Osteoblast (primary cell): ENCODE results near the gene LCP1. TPM values are rescaled to one million over a fixed set of nuclear protein-coding genes. Genes with fewer than 3 reads are reported as not detected.

ENCODE experiments used
- DNase-seq: peaks from one replicate; pipeline ENCODE4 v3.0.0; 2011; ENCODE audit warnings: low spot score, mixed read lengths; ENCODE audit not compliant: insufficient read length; ENCODE audit errors: missing footprints
- H2AFZ ChIP-seq: 2 replicates; pipeline ENCODE4 v1.6.0; 2011; ENCODE audit warnings: mild to moderate bottlenecking, low read length
- H3K27ac ChIP-seq: 2 replicates; pipeline ENCODE4 v1.5.1; 2011; ENCODE audit warnings: mild to moderate bottlenecking, low read depth, low read length, moderate library complexity
- H3K27me3 ChIP-seq: 2 replicates; pipeline ENCODE4 v1.6.0; 2012; ENCODE audit warnings: mild to moderate bottlenecking, control low read depth, inconsistent platforms, low read length, moderate library complexity; ENCODE audit not compliant: insufficient read depth
- H3K36me3 ChIP-seq: 2 replicates; pipeline ENCODE4 v1.5.1; 2011; ENCODE audit warnings: mild to moderate bottlenecking, low read length, control low read depth, moderate library complexity; ENCODE audit not compliant: insufficient read depth
- H3K4me1 ChIP-seq: 2 replicates; pipeline ENCODE4 v1.5.1; 2011; ENCODE audit warnings: mild to moderate bottlenecking, low read length, control low read depth, moderate library complexity; ENCODE audit not compliant: insufficient read depth
- H3K4me2 ChIP-seq: 2 replicates; pipeline ENCODE4 v1.6.0; 2011; ENCODE audit warnings: mild to moderate bottlenecking, low read length; ENCODE audit not compliant: insufficient read depth
- H3K4me3 ChIP-seq: fragments of 200-600 bp; sonication (generic); 3 replicates; pipeline ENCODE4 v1.5.1; 2012; ENCODE audit warnings: mild to moderate bottlenecking, low read length, inconsistent platforms; ENCODE audit not compliant: insufficient read depth
- H3K79me2 ChIP-seq: 2 replicates; pipeline ENCODE4 v1.6.0; 2012; ENCODE audit warnings: mild to moderate bottlenecking, low read length, control low read depth, inconsistent platforms; ENCODE audit not compliant: insufficient read depth
- H3K9me3 ChIP-seq: 2 replicates; pipeline ENCODE4 v1.5.1; 2011; ENCODE audit warnings: low read depth, low read length, control low read depth
- H4K20me1 ChIP-seq: 2 replicates; pipeline ENCODE4 v1.6.0; 2012; ENCODE audit warnings: mild to moderate bottlenecking, low read length, control low read depth; ENCODE audit not compliant: insufficient read depth
- total RNA-seq: library from RNA; depleted of rRNA; stranded (reverse); fragments of >200 nt; gene quantifications from 2 replicates; pipeline ENCODE4 v1.2.3, GENCODE V29; 2012
- TF ChIP-seq, protein P1 (sequence below): IDR thresholded peaks from 2 replicates; pipeline ENCODE4 v1.5.1; 2011; ENCODE audit warnings: mild to moderate bottlenecking, low read depth, low read length, moderate library complexity; ENCODE audit errors: extremely low read depth

Gene LCP1
- total RNA-seq, 1 donor: 1.4 TPM

DNA sequence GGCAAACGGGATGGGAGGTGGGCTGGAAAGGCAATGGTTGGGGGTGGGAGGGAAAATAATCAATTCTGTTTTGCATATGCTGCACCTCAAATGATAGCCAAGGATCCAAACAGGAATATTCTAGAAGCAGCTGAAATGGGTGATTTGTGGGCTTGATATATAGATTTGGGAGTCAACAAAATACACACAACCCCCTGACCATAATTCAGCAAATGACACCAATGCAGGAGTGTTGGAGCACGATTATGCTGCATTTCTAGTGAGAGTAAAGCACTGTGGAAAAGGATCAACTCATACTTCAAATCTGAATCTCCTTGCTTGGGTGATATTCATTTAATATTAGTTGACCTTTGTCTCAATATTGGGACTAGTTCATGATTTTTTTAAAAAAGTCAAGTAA, 36.0 kb downstream of the LCP1 start:
- no peak overlapping the region for H2AFZ ChIP-seq
- TF ChIP-seq, protein P1, sequence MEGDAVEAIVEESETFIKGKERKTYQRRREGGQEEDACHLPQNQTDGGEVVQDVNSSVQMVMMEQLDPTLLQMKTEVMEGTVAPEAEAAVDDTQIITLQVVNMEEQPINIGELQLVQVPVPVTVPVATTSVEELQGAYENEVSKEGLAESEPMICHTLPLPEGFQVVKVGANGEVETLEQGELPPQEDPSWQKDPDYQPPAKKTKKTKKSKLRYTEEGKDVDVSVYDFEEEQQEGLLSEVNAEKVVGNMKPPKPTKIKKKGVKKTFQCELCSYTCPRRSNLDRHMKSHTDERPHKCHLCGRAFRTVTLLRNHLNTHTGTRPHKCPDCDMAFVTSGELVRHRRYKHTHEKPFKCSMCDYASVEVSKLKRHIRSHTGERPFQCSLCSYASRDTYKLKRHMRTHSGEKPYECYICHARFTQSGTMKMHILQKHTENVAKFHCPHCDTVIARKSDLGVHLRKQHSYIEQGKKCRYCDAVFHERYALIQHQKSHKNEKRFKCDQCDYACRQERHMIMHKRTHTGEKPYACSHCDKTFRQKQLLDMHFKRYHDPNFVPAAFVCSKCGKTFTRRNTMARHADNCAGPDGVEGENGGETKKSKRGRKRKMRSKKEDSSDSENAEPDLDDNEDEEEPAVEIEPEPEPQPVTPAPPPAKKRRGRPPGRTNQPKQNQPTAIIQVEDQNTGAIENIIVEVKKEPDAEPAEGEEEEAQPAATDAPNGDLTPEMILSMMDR: no peak
- H3K36me3 ChIP-seq: no peaks in the 10 kb centered on the region
- no peaks in the 10 kb centered on the region for H3K79me2 ChIP-seq
- no peaks in the 10 kb centered on the region for H3K4me1 ChIP-seq
- H3K27ac ChIP-seq: no peak overlapping the region
- peaks cover 28% of the 10 kb centered on the region for H3K27me3 ChIP-seq
- H3K4me2 ChIP-seq: no peak overlapping the region
- H3K9me3 ChIP-seq: no peaks in the 10 kb centered on the region
- no peak for DNase-seq
- H4K20me1 ChIP-seq: no peaks in the 10 kb centered on the region
- H3K4me3 ChIP-seq: no peak overlapping the region

DNA sequence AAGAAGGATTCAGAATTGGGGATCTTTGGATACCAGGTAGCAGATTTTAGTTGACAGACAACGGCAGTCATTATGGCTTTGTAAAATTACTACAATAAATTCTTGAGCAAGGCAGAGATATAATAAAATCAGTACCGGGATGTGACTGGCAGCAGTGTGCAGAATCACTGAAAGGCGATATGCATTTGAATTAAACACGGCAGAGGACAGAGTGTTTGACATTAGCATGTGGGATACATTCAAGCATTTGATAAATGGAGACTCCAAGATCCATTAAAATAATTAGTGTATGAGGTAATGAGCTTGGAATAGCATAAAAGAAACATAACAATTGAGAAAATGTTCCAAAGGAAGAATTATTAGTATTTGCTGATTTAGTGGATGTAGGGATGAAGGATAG, 36.8 kb downstream of the LCP1 start:
- Histone ChIP-seq H3K9me3 (no peaks in the 10 kb centered on the region), H4K20me1 (no peaks in the 10 kb centered on the region), H3K4me1 (no peaks in the 10 kb centered on the region), H2AFZ (no peak overlapping the region), H3K79me2 (no peaks in the 10 kb centered on the region), H3K27me3 (peaks cover 28% of the 10 kb centered on the region), H3K36me3 (no peaks in the 10 kb centered on the region), H3K4me2 (no peak overlapping the region), H3K27ac (no peak overlapping the region), H3K4me3 (no peak overlapping the region)
- DNase-seq: no peak
- TF ChIP-seq, protein P1: no peak

DNA sequence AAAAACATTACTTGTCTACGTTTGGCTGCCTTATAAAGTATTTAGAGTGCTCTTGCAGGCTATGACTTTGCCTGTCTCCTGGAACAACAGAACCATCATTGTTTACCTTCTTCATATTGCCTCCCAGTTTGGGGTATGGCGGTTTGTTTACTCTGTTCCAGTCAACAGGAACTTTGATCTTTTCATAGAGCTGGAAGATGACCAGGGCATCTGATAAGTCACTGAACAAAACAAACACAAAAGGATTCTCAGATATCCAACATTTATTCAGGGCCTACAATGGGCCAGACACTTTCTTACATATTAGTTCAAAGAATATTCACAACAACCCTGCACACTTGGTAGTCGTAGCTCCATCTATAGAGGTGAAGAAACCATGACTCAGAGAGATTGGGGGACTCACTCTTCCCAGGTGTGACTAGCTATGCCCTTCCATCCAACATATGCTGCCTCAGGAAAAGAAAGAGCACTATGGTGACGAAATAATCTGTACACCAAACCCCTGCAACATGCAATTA, 38.7 kb downstream of the LCP1 start:
- H3K4me1 ChIP-seq: no peaks in the 10 kb centered on the region
- H3K9me3 ChIP-seq: no peaks in the 10 kb centered on the region
- H3K4me2 ChIP-seq: no peak overlapping the region
- no peak overlapping the region for H2AFZ ChIP-seq
- DNase-seq: no peak
- no peak overlapping the region for H3K27ac ChIP-seq
- H3K79me2 ChIP-seq: no peaks in the 10 kb centered on the region
- TF ChIP-seq, protein P1: no peak
- no peaks in the 10 kb centered on the region for H3K36me3 ChIP-seq
- H4K20me1 ChIP-seq: no peaks in the 10 kb centered on the region
- peaks cover 26% of the 10 kb centered on the region for H3K27me3 ChIP-seq
- H3K4me3 ChIP-seq: no peak overlapping the region

DNA sequence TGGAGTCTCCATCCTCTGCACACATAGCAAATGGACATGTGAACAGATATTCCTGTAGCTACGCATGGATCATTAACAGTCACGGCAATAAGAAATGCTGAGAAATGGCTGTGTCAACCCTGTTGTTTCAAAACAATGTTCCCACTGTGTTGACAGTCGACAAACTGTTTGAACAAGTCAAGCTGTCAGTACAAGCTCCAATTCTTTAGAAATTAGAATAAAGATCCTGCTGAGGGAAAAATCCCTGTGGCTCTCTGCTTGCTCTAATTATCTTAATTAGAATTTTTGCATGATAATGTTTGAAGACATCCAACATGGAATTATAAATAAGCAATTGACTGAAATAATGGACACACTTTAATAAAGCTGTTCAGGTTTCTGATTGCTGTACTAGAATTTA, 39.2 kb downstream of the LCP1 start:
- no peaks in the 10 kb centered on the region for H3K79me2 ChIP-seq
- no peaks in the 10 kb centered on the region for H3K4me1 ChIP-seq
- no peak for DNase-seq
- H3K27me3 ChIP-seq: peaks cover 27% of the 10 kb centered on the region
- no peak overlapping the region for H3K4me2 ChIP-seq
- no peak overlapping the region for H3K4me3 ChIP-seq
- no peak overlapping the region for H2AFZ ChIP-seq
- no peak overlapping the region for H3K27ac ChIP-seq
- no peaks in the 10 kb centered on the region for H3K36me3 ChIP-seq
- TF ChIP-seq, protein P1: no peak
- H4K20me1 ChIP-seq: no peaks in the 10 kb centered on the region
- no peaks in the 10 kb centered on the region for H3K9me3 ChIP-seq
